HUES6 (cell line): Measurements from ENCODE around the gene GTPBP10.

Source experiments
- H3K27ac ChIP-seq: 2 replicates; pipeline ENCODE4 v1.7.0; 2013; ENCODE audit warnings: low read depth, mild to moderate bottlenecking, low read length, inconsistent platforms
- H3K27me3 ChIP-seq: 2 replicates; pipeline ENCODE4 v1.6.1; 2013; ENCODE audit warnings: low read length; ENCODE audit not compliant: control insufficient read depth, insufficient read depth
- H3K36me3 ChIP-seq: 2 replicates; pipeline ENCODE4 v1.6.1; 2013; ENCODE audit warnings: low read length; ENCODE audit not compliant: control insufficient read depth, insufficient read depth
- H3K4me1 ChIP-seq: 2 replicates; pipeline ENCODE4 v1.6.1; 2013; ENCODE audit warnings: low read length; ENCODE audit not compliant: control insufficient read depth, insufficient read depth
- H3K4me3 ChIP-seq: 2 replicates; pipeline ENCODE4 v1.5.1; 2013; ENCODE audit warnings: low read depth, low read length
- H3K9ac ChIP-seq: one replicate; pipeline ENCODE4 v1.6.1; 2013; ENCODE audit warnings: mild to moderate bottlenecking, low read length
- H3K9me3 ChIP-seq: 2 replicates; pipeline ENCODE4 v1.6.1; 2013; ENCODE audit warnings: low read depth, low read length; ENCODE audit not compliant: control insufficient read depth, insufficient read depth

GTPBP10 gene

DNA sequence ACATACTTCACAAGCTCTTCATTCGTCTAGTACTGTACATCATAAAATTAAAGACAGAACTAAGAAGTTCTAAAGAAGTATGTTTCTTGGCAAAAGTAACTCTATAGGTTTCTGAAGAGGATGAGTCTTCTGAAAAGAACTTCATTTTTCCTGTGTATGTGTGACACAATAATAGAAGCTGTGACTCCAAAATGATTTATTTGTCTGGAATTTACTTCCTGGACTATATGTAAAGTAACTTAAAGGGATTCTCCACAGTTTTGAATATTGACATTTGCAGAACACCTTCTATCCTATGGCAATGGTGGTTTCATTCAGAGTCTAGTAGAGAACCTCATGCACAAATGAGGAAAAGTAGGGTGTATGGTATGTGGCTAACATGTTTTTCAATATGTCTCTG, 36.9 kb downstream of the GTPBP10 start:
- peaks cover 66% of the 10 kb centered on the region for H3K36me3 ChIP-seq
- no peak overlapping the region for H3K27ac ChIP-seq
- no peaks in the 10 kb centered on the region for H3K4me1 ChIP-seq
- H3K27me3 ChIP-seq = no peaks in the 10 kb centered on the region
- no peaks in the 10 kb centered on the region for H3K9me3 ChIP-seq
- H3K9ac ChIP-seq = no peak overlapping the region
- H3K4me3 ChIP-seq = no peak overlapping the region

DNA sequence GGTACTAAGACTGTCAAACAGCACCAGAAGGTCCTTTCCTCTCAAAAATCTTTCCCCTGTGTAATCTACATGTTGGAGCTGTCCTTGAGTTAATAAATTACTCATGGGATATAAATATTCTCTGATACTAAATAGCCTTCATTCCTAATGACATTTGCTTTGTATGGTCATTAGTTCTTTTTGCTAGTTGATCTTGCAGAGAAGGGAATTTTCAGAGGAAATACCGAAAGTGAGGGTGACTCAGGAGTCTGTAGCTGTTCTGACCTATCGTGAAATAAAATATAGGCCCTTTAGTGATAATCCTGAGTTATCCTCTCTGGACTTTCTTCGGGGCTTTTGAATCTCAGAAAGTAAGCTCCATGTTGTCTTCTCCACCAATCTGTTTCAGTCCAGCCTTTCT, 37.3 kb downstream of the GTPBP10 start:
- no peaks in the 10 kb centered on the region for H3K9me3 ChIP-seq
- H3K4me1 ChIP-seq = no peaks in the 10 kb centered on the region
- H3K27ac ChIP-seq = no peak overlapping the region
- H3K9ac ChIP-seq = no peak overlapping the region
- peaks cover 62% of the 10 kb centered on the region for H3K36me3 ChIP-seq
- no peak overlapping the region for H3K4me3 ChIP-seq
- no peaks in the 10 kb centered on the region for H3K27me3 ChIP-seq

DNA sequence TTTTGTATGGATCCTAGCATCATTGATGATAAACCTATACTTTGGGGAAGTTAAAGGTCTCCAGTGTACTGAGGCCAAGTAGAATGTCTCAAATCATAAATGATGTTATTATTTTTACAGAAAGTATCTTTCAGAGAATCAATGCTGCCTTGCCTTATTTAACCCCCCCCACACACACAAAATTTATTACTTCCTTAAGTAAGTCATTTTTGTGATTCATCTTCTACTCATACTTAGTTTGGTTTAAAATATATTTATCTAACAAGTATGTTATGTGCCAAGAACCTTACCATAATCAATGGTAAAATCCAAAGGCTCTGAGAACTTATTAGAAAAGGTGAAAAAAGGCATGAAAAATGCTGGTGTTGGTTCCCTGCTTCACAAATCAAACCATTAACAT, 37.9 kb downstream of the GTPBP10 start:
- Histone ChIP-seq H3K4me3 (no peak overlapping the region), H3K9ac (no peak overlapping the region), H3K9me3 (no peaks in the 10 kb centered on the region), H3K36me3 (peaks cover 56% of the 10 kb centered on the region), H3K27ac (no peak overlapping the region), H3K27me3 (no peaks in the 10 kb centered on the region), H3K4me1 (no peaks in the 10 kb centered on the region)

DNA sequence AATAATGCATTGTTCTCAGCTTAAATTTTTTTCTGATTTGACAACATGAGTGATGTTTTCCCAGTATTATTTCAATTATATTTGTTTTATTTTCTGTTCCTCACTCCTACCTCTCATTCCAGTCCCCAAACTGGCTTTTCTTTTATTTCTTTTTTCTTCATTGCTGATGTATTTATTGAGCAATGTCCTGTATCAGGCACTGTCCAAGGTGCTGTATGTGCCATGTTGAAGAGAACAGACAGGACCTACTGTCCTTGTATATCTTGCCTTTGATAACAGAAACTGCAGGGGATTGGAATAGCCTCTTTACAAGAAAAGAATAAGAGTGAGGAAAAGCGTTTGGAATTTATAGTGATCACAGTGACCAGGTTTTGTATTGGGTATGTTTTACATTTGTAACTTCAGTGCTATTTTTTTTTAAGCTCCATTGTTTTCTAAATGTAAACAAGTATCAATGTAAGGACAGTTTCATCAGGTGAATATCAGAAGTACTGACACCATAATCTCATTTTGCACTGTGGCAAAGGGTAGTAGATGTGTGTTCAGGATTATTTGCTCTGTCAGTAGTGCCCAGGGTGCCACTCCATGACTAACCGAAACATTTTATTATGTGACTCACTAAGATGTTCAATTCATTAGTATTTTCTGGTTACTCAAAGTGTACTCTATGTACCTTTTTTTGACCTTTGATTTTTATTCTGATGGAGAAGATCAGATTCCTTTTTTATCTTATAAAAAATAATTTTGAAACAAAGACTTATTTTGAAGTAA, 41.1 kb downstream of the GTPBP10 start:
- peaks cover 33% of the 10 kb centered on the region for H3K36me3 ChIP-seq
- H3K9ac ChIP-seq = no peak overlapping the region

DNA sequence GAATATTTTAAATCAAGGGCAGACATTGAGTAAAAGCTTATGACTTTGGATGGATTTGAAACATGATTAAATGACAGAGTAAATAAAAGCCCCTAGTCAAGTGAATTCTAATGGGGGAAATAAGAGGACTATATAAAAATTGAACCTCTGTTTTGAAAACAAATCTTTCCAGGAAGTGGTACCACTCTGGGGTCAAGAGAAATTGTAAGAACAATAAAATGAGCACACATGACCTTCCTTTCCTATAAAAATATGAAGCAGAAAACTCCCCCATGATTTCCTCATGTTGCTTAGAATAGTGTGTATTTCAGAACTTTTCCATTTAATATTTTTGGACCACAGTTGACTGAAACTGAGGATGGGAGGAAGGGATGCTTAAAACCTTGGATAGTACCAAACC, 44.4 kb downstream of the GTPBP10 start:
- no peaks in the 10 kb centered on the region for H3K9me3 ChIP-seq
- H3K27ac ChIP-seq = no peak overlapping the region
- H3K27me3 ChIP-seq = no peaks in the 10 kb centered on the region
- H3K9ac ChIP-seq = no peak overlapping the region
- H3K4me1 ChIP-seq = no peaks in the 10 kb centered on the region
- peaks cover 4% of the 10 kb centered on the region; the same call in 1 of the 2 replicates for H3K36me3 ChIP-seq
- no peak overlapping the region for H3K4me3 ChIP-seq

More for the DNA sequence above, 41.1 kb downstream of the GTPBP10 start:
- H3K4me3 ChIP-seq = no peak overlapping the region
- H3K9me3 ChIP-seq = no peaks in the 10 kb centered on the region
- no peak overlapping the region for H3K27ac ChIP-seq
- H3K27me3 ChIP-seq = no peaks in the 10 kb centered on the region
- no peaks in the 10 kb centered on the region for H3K4me1 ChIP-seq

DNA sequence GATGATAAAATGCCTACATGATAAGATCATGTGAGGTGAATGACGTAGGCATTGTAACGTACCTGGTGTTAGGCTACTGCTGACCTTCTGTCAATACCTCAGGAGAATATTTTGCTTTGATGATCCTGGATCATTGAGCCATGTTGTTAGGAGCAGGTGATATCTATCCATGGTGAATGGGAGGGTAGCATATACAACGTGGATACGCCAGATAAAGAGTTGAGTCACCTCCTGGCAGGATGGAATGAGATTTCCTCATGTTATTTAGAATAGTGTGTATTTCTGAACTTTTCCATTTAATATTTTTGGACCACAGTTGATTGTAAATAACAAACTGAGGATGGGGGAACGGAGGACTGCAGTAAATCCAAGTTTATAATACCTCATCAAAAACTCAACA, 45.0 kb downstream of the GTPBP10 start:
- Histone ChIP-seq H3K4me3 (no peak overlapping the region), H3K36me3 (peaks cover under 1% of the 10 kb centered on the region; the same call in 1 of the 2 replicates), H3K9me3 (no peaks in the 10 kb centered on the region), H3K9ac (no peak overlapping the region), H3K27ac (no peak overlapping the region), H3K27me3 (no peaks in the 10 kb centered on the region), H3K4me1 (no peaks in the 10 kb centered on the region)

DNA sequence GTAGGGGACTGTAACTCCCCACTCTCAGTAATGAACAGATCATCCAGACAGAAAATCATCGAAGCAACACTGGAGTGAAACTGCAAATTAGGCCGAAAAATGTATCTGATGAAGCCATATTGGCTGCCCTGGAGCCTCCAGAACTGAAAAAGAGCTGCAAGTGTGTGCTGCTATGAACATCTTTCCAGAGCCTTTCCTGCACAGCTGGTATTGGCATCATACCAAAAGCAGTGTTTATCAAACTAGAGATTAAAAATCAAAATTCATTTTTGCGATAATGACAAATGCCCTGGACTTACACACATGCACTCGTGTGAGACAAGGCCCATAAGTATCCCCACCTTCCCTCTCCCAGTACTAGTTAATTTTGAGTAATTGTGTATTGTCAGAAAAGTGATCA, 49.9 kb downstream of the GTPBP10 start:
- Histone ChIP-seq H3K27me3 (peaks cover 6% of the 10 kb centered on the region; the same call in 1 of the 2 replicates), H3K4me1 (no peaks in the 10 kb centered on the region), H3K27ac (no peak overlapping the region), H3K4me3 (no peak overlapping the region), H3K9ac (no peak overlapping the region), H3K36me3 (no peaks in the 10 kb centered on the region), H3K9me3 (no peaks in the 10 kb centered on the region)

DNA sequence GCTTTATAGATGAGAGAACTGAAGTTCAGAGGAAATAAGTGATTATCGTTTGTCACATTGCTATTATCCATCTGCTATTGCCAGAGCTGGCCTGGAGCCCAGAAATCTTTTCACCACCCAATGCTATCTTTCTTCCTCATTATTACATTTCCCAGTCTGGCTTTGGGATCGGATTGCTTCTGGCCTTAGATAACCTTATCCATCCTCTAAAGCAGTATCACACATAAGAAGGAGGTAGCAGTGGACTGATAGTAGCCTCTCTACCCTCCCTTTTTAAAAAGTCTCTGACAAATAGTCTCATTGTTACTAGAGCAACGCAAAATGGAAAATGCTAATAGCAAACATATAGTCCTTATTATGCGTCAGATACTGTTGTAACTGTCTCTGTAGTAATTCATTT, 55.5 kb downstream of the GTPBP10 start:
- peaks cover 18% of the 10 kb centered on the region for H3K36me3 ChIP-seq
- no peak overlapping the region for H3K4me3 ChIP-seq

DNA sequence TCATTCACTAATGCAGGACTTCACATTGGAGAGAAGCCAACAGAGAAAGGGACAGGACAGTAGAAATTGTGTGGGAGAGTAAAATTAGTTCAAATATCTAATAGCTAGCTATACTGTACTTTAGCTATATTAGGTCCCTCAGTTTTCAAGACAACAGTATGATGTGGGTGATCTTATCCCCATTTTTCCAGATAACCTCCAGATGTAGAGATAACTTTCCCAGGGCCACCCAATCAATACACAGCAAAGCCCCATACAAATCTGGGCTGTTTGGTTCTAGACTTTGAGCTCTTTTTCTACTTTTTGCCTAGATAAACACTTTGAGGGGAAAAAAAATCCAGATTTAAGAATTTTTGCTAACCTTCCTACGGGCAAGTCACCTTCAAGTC, 56.3 kb downstream of the GTPBP10 start:
- Histone ChIP-seq H3K27ac (no peak overlapping the region), H3K4me3 (peak overlapping the region; percentile 89), H3K9ac (no peak overlapping the region)

More for the DNA sequence above, 55.5 kb downstream of the GTPBP10 start:
- Histone ChIP-seq H3K27me3 (peaks cover 6% of the 10 kb centered on the region; the same call in 1 of the 2 replicates), H3K27ac (no peak overlapping the region), H3K9me3 (no peaks in the 10 kb centered on the region), H3K4me1 (no peaks in the 10 kb centered on the region; the same call in 1 of the 2 replicates), H3K9ac (no peak overlapping the region)

DNA sequence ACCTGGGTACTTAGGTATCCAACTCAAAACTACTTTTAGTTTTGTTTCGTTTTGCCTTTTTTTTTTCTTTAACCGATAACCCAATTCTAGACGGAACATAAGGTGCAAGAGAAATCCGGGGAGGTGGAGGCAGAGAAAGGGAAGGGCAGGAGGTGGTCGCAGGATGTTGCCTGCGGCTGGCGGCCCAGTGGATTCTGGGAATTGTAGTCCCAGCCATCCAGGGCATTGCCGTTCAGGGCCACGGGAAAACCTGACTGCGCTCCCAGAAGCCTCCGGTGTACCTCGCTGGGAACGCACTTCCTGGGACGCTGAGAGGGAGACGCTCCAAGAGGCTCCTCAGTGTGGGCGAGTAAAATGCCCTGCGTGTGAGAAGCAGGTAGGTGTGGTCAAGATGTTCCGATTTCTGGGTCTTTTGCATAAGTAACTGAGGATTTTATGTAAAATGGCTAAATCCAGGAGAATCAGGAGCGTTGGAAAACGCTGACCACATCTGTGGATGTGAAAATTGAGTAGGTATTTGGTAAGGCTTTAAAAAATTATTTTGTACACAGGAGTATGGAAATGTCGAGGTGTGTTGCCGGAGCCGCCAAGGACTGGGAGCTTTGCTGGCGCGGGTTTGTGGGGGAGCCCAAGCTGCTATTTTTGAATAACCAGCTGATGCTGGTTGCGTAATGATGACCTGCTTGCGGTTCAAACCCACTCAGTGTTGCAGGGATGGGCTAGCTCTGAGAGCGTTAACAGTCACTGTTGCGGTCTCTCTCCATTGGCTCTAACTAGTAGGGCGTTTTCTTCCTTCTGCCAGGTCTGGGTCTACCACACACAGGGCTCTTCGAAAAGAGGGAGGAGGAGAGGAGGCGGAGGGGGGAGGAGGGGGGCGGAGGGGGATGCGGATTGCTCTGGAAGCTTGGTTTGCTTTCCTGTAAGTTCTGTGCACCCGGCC, 56.9 kb downstream of the GTPBP10 start, which contains the start of gene CLDN12:
TSS of gene CLDN12 (plus strand) at position 288 of the 940 bp plus-strand sequence. CDS start 9,216 bp downstream, outside the sequence.
- Histone ChIP-seq H3K27me3 (peaks cover 6% of the 10 kb centered on the region; the same call in 1 of the 2 replicates), H3K4me1 (no peaks in the 10 kb centered on the region; the same call in 1 of the 2 replicates), H3K36me3 (peaks cover 27% of the 10 kb centered on the region), H3K4me3 (peak within 1 kb of the TSS; percentile 89), H3K9me3 (no peaks in the 10 kb centered on the region), H3K27ac (peak within 1 kb of the TSS; percentile 59; the same call in 1 of the 2 replicates), H3K9ac (peak within 1 kb of the TSS; percentile 76)

More for the DNA sequence above, 56.3 kb downstream of the GTPBP10 start:
- no peaks in the 10 kb centered on the region; the same call in 1 of the 2 replicates for H3K4me1 ChIP-seq
- peaks cover 25% of the 10 kb centered on the region for H3K36me3 ChIP-seq
- H3K9me3 ChIP-seq = no peaks in the 10 kb centered on the region
- peaks cover 6% of the 10 kb centered on the region; the same call in 1 of the 2 replicates for H3K27me3 ChIP-seq
